SK-N-SH treated with all-trans-retinoic acid at 6 μM for 48 hours (cell line): Measurements from ENCODE around the gene HPS1.

ENCODE experiments used
- ATAC-seq: fragments of 200-7000 bp; cut with Tn5 transposase; 3 replicates; pipeline ENCODE4 v1.9.1; 2020; ENCODE audit warnings: mild to moderate bottlenecking, moderate library complexity
- ARNTL ChIP-seq: fragments of 450-650 bp; formaldehyde crosslinking; IDR thresholded peaks from 2 replicates; pipeline ENCODE4 v1.5.0; 2020; ENCODE audit warnings: low read depth, mild to moderate bottlenecking, moderate library complexity, borderline replicate concordance
- BACH2 ChIP-seq: fragments of 250-450 bp; sonication (Bioruptor Pico); IDR thresholded peaks from 2 replicates; pipeline ENCODE4 v1.9.0; 2021; ENCODE audit warnings: mild to moderate bottlenecking, borderline replicate concordance
- CREB5 ChIP-seq: fragments of 250-450 bp; sonication (Bioruptor Pico); IDR thresholded peaks from 2 replicates; pipeline ENCODE4 v1.5.1; 2020; ENCODE audit warnings: low read depth, mild to moderate bottlenecking, moderate library complexity
- CSDC2 ChIP-seq: fragments of 250-450 bp; sonication (Bioruptor Pico); IDR thresholded peaks from 2 replicates; pipeline ENCODE4 v1.5.0; 2020; ENCODE audit warnings: mild to moderate bottlenecking, moderate library complexity
- CSRNP3 ChIP-seq: fragments of 250-450 bp; sonication (Bioruptor Pico); IDR thresholded peaks from 2 replicates; pipeline ENCODE4 v1.5.1; 2021; ENCODE audit warnings: mild to moderate bottlenecking, moderate library complexity
- ESRRG ChIP-seq: fragments of 250-450 bp; sonication (Bioruptor Pico); IDR thresholded peaks from 2 replicates; pipeline ENCODE4 v1.6.1; 2021; ENCODE audit warnings: mild to moderate bottlenecking
- ISL1 ChIP-seq: fragments of 250-450 bp; sonication (Bioruptor Pico); IDR thresholded peaks from 2 replicates; pipeline ENCODE4 v2.1.2; 2022; ENCODE audit warnings: mild to moderate bottlenecking, moderate library complexity
- OSR1 ChIP-seq: fragments of 250-450 bp; sonication (Bioruptor Pico); IDR thresholded peaks from 2 replicates; pipeline ENCODE4 v1.8.0; 2022; ENCODE audit warnings: moderate library complexity, mild to moderate bottlenecking, inconsistent platforms
- PATZ1 ChIP-seq: fragments of 250-450 bp; sonication (Bioruptor Pico); IDR thresholded peaks from 2 replicates; pipeline ENCODE4 v1.8.0; 2020; ENCODE audit warnings: mild to moderate bottlenecking, moderate library complexity, borderline replicate concordance
- POU6F1 ChIP-seq: fragments of 250-450 bp; sonication (Bioruptor Pico); IDR thresholded peaks from 2 replicates; pipeline ENCODE4 v1.8.0; 2021; ENCODE audit warnings: low read depth, mild to moderate bottlenecking, moderate library complexity, borderline replicate concordance
- PPARA ChIP-seq: fragments of 250-450 bp; sonication (Bioruptor Pico); IDR thresholded peaks from 2 replicates; pipeline ENCODE4 v1.5.0; 2020; ENCODE audit warnings: mild to moderate bottlenecking, borderline replicate concordance
- RARB ChIP-seq: fragments of 250-450 bp; sonication (Bioruptor Pico); IDR thresholded peaks from 2 replicates; pipeline ENCODE4 v1.8.0; 2021; ENCODE audit warnings: mild to moderate bottlenecking, moderate library complexity
- SNAI2 ChIP-seq: fragments of 250-450 bp; sonication (Bioruptor Pico); IDR thresholded peaks from 2 replicates; pipeline ENCODE4 v1.5.0; 2020; ENCODE audit warnings: mild to moderate bottlenecking, moderate library complexity
- TCF4 ChIP-seq: fragments of 250-450 bp; sonication (Bioruptor Pico); IDR thresholded peaks from 2 replicates; pipeline ENCODE4 v1.8.0; 2021; ENCODE audit warnings: mild to moderate bottlenecking, moderate library complexity, borderline replicate concordance
- TOX ChIP-seq: fragments of 250-450 bp; sonication (Bioruptor Pico); IDR thresholded peaks from 2 replicates; pipeline ENCODE4 v1.8.0; 2021; ENCODE audit warnings: mild to moderate bottlenecking, moderate library complexity, borderline replicate concordance
- TSHZ2 ChIP-seq: fragments of 250-450 bp; sonication (Bioruptor Pico); IDR thresholded peaks from 2 replicates; pipeline ENCODE4 v1.5.0; 2020; ENCODE audit warnings: mild to moderate bottlenecking, moderate library complexity
- ZC3H10 ChIP-seq: fragments of 250-450 bp; sonication (Bioruptor Pico); IDR thresholded peaks from 2 replicates; pipeline ENCODE4 v1.5.1; 2021; ENCODE audit warnings: mild to moderate bottlenecking, moderate library complexity
- ZFP3 ChIP-seq: fragments of 250-450 bp; sonication (Bioruptor Pico); IDR thresholded peaks from 2 replicates; pipeline ENCODE4 v1.5.0; 2020; ENCODE audit warnings: mild to moderate bottlenecking, moderate library complexity
- ZFP30 ChIP-seq: fragments of 450-650 bp; formaldehyde crosslinking; IDR thresholded peaks from 2 replicates; pipeline ENCODE4 v1.5.0; 2022; ENCODE audit warnings: mild to moderate bottlenecking, moderate library complexity
- ZNF8 ChIP-seq: fragments of 450-650 bp; formaldehyde crosslinking; IDR thresholded peaks from 2 replicates; pipeline ENCODE4 v1.5.0; 2020; ENCODE audit warnings: mild to moderate bottlenecking, moderate library complexity

HPS1 gene

GRCh38 chr10:98463976-98464754, 17.4 kb upstream of the HPS1 start:
- ATAC-seq: no peak
- TF ChIP-seq TCF4 (CRISPR knock-in tag) (no peak), ZFP3 (CRISPR knock-in tag) (no peak), ISL1 (CRISPR knock-in tag) (no peak), POU6F1 (CRISPR knock-in tag) (no peak), BACH2 (CRISPR knock-in tag) (no peak), CREB5 (CRISPR knock-in tag) (no peak), CSRNP3 (CRISPR knock-in tag) (no peak), ARNTL (CRISPR knock-in tag) (no peak), PATZ1 (CRISPR knock-in tag) (no peak), TOX (CRISPR knock-in tag) (no peak), ZFP30 (CRISPR knock-in tag) (no peak), ZNF8 (CRISPR knock-in tag) (no peak), OSR1 (CRISPR knock-in tag) (no peak), ESRRG (CRISPR knock-in tag) (no peak), SNAI2 (CRISPR knock-in tag) (no peak), PPARA (CRISPR knock-in tag) (no peak), TSHZ2 (CRISPR knock-in tag) (no peak), ZC3H10 (no peak), CSDC2 (CRISPR knock-in tag) (no peak), RARB (no peak)
- TF ChIP-seq, all 23 proteins: peak for 0

- ATAC-seq: no peak
- TF ChIP-seq PPARA (CRISPR knock-in tag) (no peak), OSR1 (CRISPR knock-in tag) (no peak), PATZ1 (CRISPR knock-in tag) (no peak), SNAI2 (CRISPR knock-in tag) (no peak), POU6F1 (CRISPR knock-in tag) (no peak), ARNTL (CRISPR knock-in tag) (no peak), RARB (no peak), CREB5 (CRISPR knock-in tag) (no peak), ZFP30 (CRISPR knock-in tag) (no peak), TSHZ2 (CRISPR knock-in tag) (no peak)
Observed at GRCh38 chr10:98463016-98463415, 16.3 kb upstream of the HPS1 start.
